H1 (cell line): ENCODE data around the gene JAKMIP1. TPM values are rescaled to one million over a fixed set of nuclear protein-coding genes. Genes with fewer than 3 reads are reported as not detected.

Experiments used
- CTCF ChIA-PET: fragments of 300-600 bp; sonication (Branson Sonifier 250); formaldehyde crosslinking; loops from one replicate; lab custom pipeline; 2021; ENCODE audit not compliant: partially characterized antibody; lab: Charles Lee
- POLR2A ChIA-PET: fragments of 300-600 bp; sonication (Branson Sonifier 250); formaldehyde crosslinking; loops from one replicate; lab custom pipeline; 2021; ENCODE audit warnings: inconsistent platforms; ENCODE audit not compliant: partially characterized antibody; lab: Charles Lee
- DNase-seq, 2 experiments: peaks; one replicate each; pipeline versions ENCODE4 v3.0.0 to v3.0.0-alpha.2; 2010 to 2022; ENCODE audit warnings: low spot score in 2 of 2, low read depth in 1 of 2, mixed read lengths in 1 of 2
- FAIRE-seq: peaks from 2 replicates; lab custom pipeline; 2011; peaks lifted over from hg19 to GRCh38; lab: Jason Lieb, UNC
- H2AFZ ChIP-seq: 2 replicates; pipeline ENCODE4 v1.8.1; 2012; ENCODE audit warnings: low read length, inconsistent platforms
- H2AK5ac ChIP-seq: 2 replicates; pipeline ENCODE4 v1.6.1; 2013; ENCODE audit warnings: low read depth, low read length
- H2BK120ac ChIP-seq: replicated peaks from 2 replicates; pipeline ENCODE3; 2013; ENCODE audit warnings: low read depth, low read length, inconsistent platforms
- H2BK12ac ChIP-seq: 2 replicates; pipeline ENCODE4 v1.6.1; 2013; ENCODE audit warnings: low read depth, low read length
- H2BK15ac ChIP-seq: 2 replicates; pipeline ENCODE4 v1.6.1; 2013; ENCODE audit warnings: low read length
- H2BK20ac ChIP-seq: 2 replicates; pipeline ENCODE4 v1.6.1; 2013; ENCODE audit warnings: low read length
- H2BK5ac ChIP-seq: 2 replicates; pipeline ENCODE4 v1.6.1; 2013; ENCODE audit warnings: low read depth, low read length
- H3K14ac ChIP-seq: 2 replicates; pipeline ENCODE4 v1.6.1; 2013; ENCODE audit warnings: inconsistent platforms; ENCODE audit not compliant: insufficient read length
- H3K18ac ChIP-seq: 2 replicates; pipeline ENCODE4 v1.6.1; 2013; ENCODE audit warnings: low read length; ENCODE audit errors: extremely low read depth
- H3K23ac ChIP-seq: 2 replicates; pipeline ENCODE4 v1.6.1; 2013; ENCODE audit warnings: inconsistent platforms; ENCODE audit not compliant: insufficient read length
- H3K23me2 ChIP-seq: 2 replicates; pipeline ENCODE4 v1.6.1; 2013; ENCODE audit warnings: low read depth, low read length
- H3K27ac ChIP-seq: 2 replicates; pipeline ENCODE4 v1.6.1; 2011; ENCODE audit warnings: low read depth, low read length, inconsistent platforms
- H3K27me3 ChIP-seq, 4 experiments: replicated peaks in 1 of 4; 1 replicate in 1 of 4; 2 replicates in 3 of 4; pipeline versions ENCODE4 v1.6.1 to v1.8.1; 2011 to 2013; ENCODE audit warnings: low read length in 3 of 4, mild to moderate bottlenecking in 3 of 4, inconsistent platforms in 2 of 4, mixed read lengths in 2 of 4, moderate library complexity in 1 of 4; ENCODE audit not compliant: control insufficient read depth in 3 of 4, insufficient read depth in 3 of 4; ENCODE audit errors: extremely low read depth in 1 of 4
- H3K36me3 ChIP-seq, 4 experiments: 2 replicates each; pipeline versions ENCODE4 v1.6.1 to v1.8.1; 2011 to 2013; ENCODE audit warnings: mild to moderate bottlenecking in 4 of 4, low read length in 3 of 4, moderate library complexity in 2 of 4, control low read depth in 1 of 4, inconsistent platforms in 1 of 4; ENCODE audit not compliant: insufficient read depth in 4 of 4, control insufficient read depth in 2 of 4
- H3K4ac ChIP-seq: replicated peaks from 2 replicates; pipeline ENCODE3; 2013; ENCODE audit warnings: low read length, low read depth, mixed read lengths, inconsistent platforms; ENCODE audit not compliant: insufficient read length
- H3K4me1 ChIP-seq, 4 experiments: replicated peaks in 1 of 4; 1 replicate in 1 of 4; 2 replicates in 3 of 4; pipeline versions ENCODE4 v1.6.1 to v1.8.1; 2011 to 2013; ENCODE audit warnings: low read length in 3 of 4, inconsistent platforms in 2 of 4, mixed read lengths in 1 of 4; ENCODE audit not compliant: insufficient read depth in 4 of 4, control insufficient read depth in 3 of 4
- H3K4me2 ChIP-seq, 2 experiments: 2 replicates each; pipeline versions ENCODE4 v1.6.1 to v1.8.1; 2011 to 2013; ENCODE audit warnings: low read depth in 2 of 2, low read length in 2 of 2, control low read depth in 1 of 2, inconsistent platforms in 1 of 2, mild to moderate bottlenecking in 1 of 2; ENCODE audit not compliant: insufficient read depth in 1 of 2
- H3K4me3 ChIP-seq, 4 experiments: fragments of 200-600, 300-600 bp in 1 of 4; sonication (generic), shearing (Covaris generic), sonication (Bioruptor Twin) in 1 of 4; 2 replicates each; pipeline versions ENCODE4 v1.5.1 to v1.8.1; 2011 to 2016; ENCODE audit warnings: low read length in 4 of 4, low read depth in 3 of 4, control low read depth in 2 of 4, inconsistent platforms in 2 of 4, mild to moderate bottlenecking in 2 of 4, mixed read lengths in 1 of 4, moderate library complexity in 1 of 4; ENCODE audit not compliant: insufficient read depth in 2 of 4; ENCODE audit errors: extremely low read depth in 1 of 4
- H3K56ac ChIP-seq: replicated peaks from 2 replicates; pipeline ENCODE3; 2013; ENCODE audit warnings: low read depth, mild to moderate bottlenecking, mixed read lengths, low read length, inconsistent platforms; ENCODE audit not compliant: insufficient read length
- H3K79me1 ChIP-seq: 2 replicates; pipeline ENCODE4 v1.6.1; 2013; ENCODE audit warnings: low read depth, low read length, control low read depth
- H3K79me2 ChIP-seq, 2 experiments: 2 replicates each; pipeline versions ENCODE4 v1.6.1 to v1.8.1; 2012 to 2013; ENCODE audit warnings: low read length in 2 of 2, mild to moderate bottlenecking in 2 of 2, inconsistent platforms in 1 of 2; ENCODE audit not compliant: insufficient read depth in 2 of 2, control insufficient read depth in 1 of 2
- H3K9ac ChIP-seq, 4 experiments: replicated peaks in 1 of 4; 1 replicate in 1 of 4; 2 replicates in 3 of 4; pipeline versions ENCODE4 v1.6.1 to v1.8.1; 2011 to 2013; ENCODE audit warnings: low read depth in 3 of 4, low read length in 3 of 4, control low read depth in 2 of 4, mild to moderate bottlenecking in 2 of 4, moderate library complexity in 2 of 4, inconsistent platforms in 1 of 4; ENCODE audit errors: extremely low read depth in 1 of 4
- H3K9me3 ChIP-seq, 2 experiments: 2 replicates each; pipeline versions ENCODE4 v1.6.1 to v1.8.1; 2012 to 2013; ENCODE audit warnings: mild to moderate bottlenecking in 2 of 2, moderate library complexity in 2 of 2, control low read depth in 1 of 2, inconsistent platforms in 1 of 2, low read depth in 1 of 2, low read length in 1 of 2, mixed read lengths in 1 of 2; ENCODE audit not compliant: insufficient read depth in 2 of 2
- H4K20me1 ChIP-seq, 2 experiments: replicated peaks in 1 of 2; 2 replicates each; pipeline versions ENCODE3 to v1.8.1; 2011 to 2013; ENCODE audit warnings: inconsistent platforms in 2 of 2, low read length in 2 of 2, mild to moderate bottlenecking in 1 of 2; ENCODE audit not compliant: insufficient read depth in 2 of 2, control insufficient read depth in 1 of 2
- H4K5ac ChIP-seq: 2 replicates; pipeline ENCODE4 v1.6.1; 2013; ENCODE audit warnings: low read length, low read depth, mixed read lengths, inconsistent platforms; ENCODE audit not compliant: insufficient read length
- H4K8ac ChIP-seq: 2 replicates; pipeline ENCODE4 v1.8.0; 2013; ENCODE audit warnings: mild to moderate bottlenecking, moderate library complexity, low read length, inconsistent platforms; ENCODE audit not compliant: insufficient read depth; ENCODE audit errors: extremely low read depth
- H4K91ac ChIP-seq: replicated peaks from 2 replicates; pipeline ENCODE3; 2013; ENCODE audit warnings: low read length, mixed read lengths, inconsistent platforms; ENCODE audit not compliant: insufficient read length
- BACH1 ChIP-seq: IDR thresholded peaks from 2 replicates; pipeline ENCODE4 v1.6.1; 2012; ENCODE audit warnings: low read length, improper control_type of control experiment
- CHD2 ChIP-seq: IDR thresholded peaks from 2 replicates; pipeline ENCODE4 v1.6.1; 2012; ENCODE audit warnings: low read length, improper control_type of control experiment
- GABPA ChIP-seq: IDR thresholded peaks from 2 replicates; pipeline ENCODE4 v1.6.1; 2011; ENCODE audit warnings: mild to moderate bottlenecking, low read length, moderate library complexity, borderline replicate concordance; ENCODE audit not compliant: insufficient read depth
- HDAC6 ChIP-seq: IDR thresholded peaks from one replicate; pipeline ENCODE4 v1.7.1; 2012; ENCODE audit warnings: low read depth, mild to moderate bottlenecking, inconsistent platforms, low read length, moderate library complexity
- NANOG ChIP-seq: IDR thresholded peaks from 2 replicates; pipeline ENCODE4 v1.6.1; 2011; ENCODE audit warnings: low read length, low read depth, mild to moderate bottlenecking, inconsistent platforms; ENCODE audit not compliant: insufficient read depth, poor library complexity, severe bottlenecking
- POU5F1 ChIP-seq: IDR thresholded peaks from 2 replicates; pipeline ENCODE4 v1.6.1; 2011; ENCODE audit warnings: low read depth, mild to moderate bottlenecking, low read length, moderate library complexity
- RAD21 ChIP-seq, 2 experiments: IDR thresholded peaks in 1 of 2; conservative IDR thresholded peaks in 1 of 2; 2 replicates each; pipeline ENCODE4 v1.6.1; 2011; ENCODE audit warnings: low read depth in 2 of 2, low read length in 2 of 2, improper control_type of control experiment in 1 of 2, inconsistent platforms in 1 of 2, mild to moderate bottlenecking in 1 of 2, moderate library complexity in 1 of 2
- RBBP5 ChIP-seq: IDR thresholded peaks from 2 replicates; pipeline ENCODE4 v1.7.1; 2012; ENCODE audit warnings: low read depth, mild to moderate bottlenecking, inconsistent platforms, low read length, moderate library complexity, borderline replicate concordance
- RNF2 ChIP-seq: fragments of 200-900, 300-1000 bp; sonication (generic); IDR thresholded peaks from 2 replicates; pipeline ENCODE4 v1.7.1; 2016; ENCODE audit warnings: borderline replicate concordance, low read depth, mild to moderate bottlenecking, antibody characterized with exemption, low read length; ENCODE audit not compliant: poor library complexity, severe bottlenecking; ENCODE audit errors: missing control alignments
- SAP30 ChIP-seq: fragments of 300-600 bp; sonication (generic); IDR thresholded peaks from 2 replicates; pipeline ENCODE4 v1.7.1; 2012; ENCODE audit warnings: low read length, moderate library complexity, mild to moderate bottlenecking, inconsistent platforms; ENCODE audit not compliant: insufficient read depth, insufficient replicate concordance
- SRF ChIP-seq: IDR thresholded peaks from 2 replicates; pipeline ENCODE4 v1.6.1; 2011; ENCODE audit warnings: mild to moderate bottlenecking, low read depth, low read length, moderate library complexity
- ZNF274 ChIP-seq: IDR thresholded peaks from 2 replicates; pipeline ENCODE4 v1.7.0; 2012; ENCODE audit warnings: low read length, borderline replicate concordance; ENCODE audit errors: extremely low read depth
- WGBS, 2 experiments: shearing (Covaris generic) in 1 of 2; methylation state at CpG; one replicate each; pipeline versions ENCODE4 v1.1.6 to v1.1.7; 2013 to 2015; ENCODE audit warnings: low lambda C conversion rate in 2 of 2, mixed read lengths in 2 of 2, inconsistent platforms in 1 of 2, low coverage in 1 of 2, missing lambda C conversion rate in 1 of 2; ENCODE audit not compliant: insufficient replicate concordance in 2 of 2, insufficient coverage in 1 of 2, insufficient read length in 1 of 2; ENCODE audit errors: extremely low coverage in 1 of 2, missing lambda C conversion rate in 1 of 2; 5-methylcytosine and 5-hydroxymethylcytosine counted together
- polyA plus RNA-seq, 7 experiments: library from polyadenylated mRNA; depleted of rRNA in 3 of 7; stranded (reverse) in 5 of 7; unstranded in 2 of 7; fragments of >200 nt in 5 of 7; fragments of 200-250 nt in 2 of 7; gene quantifications; 1 replicate in 5 of 7; 2 replicates in 1 of 7; 4 replicates in 1 of 7; pipeline versions ENCODE4 v1.2.1 to v1.2.3, GENCODE V29; 2011 to 2013; ENCODE audit warnings: missing spikeins in 2 of 7, mixed read lengths in 2 of 7
- total RNA-seq: library from RNA; stranded (reverse); fragmentation: NEBNext Ultra II Directional; extraction: Animal tissue kit (Norgen Biotek cat#: 25700); gene quantifications from 2 replicates; pipeline ENCODE4 v1.2.1, GENCODE V29; 2021

The JAKMIP1 gene
- total and polyA plus RNA-seq, 2 of the 8 experiments (the other 6 are each of a cell fraction or from before 2014, with no cell fraction given) = 2.5 to 4.4 TPM

- Histone ChIP-seq H3K4ac (no peak overlapping the region), H4K5ac (no peak overlapping the region), H3K4me3 (peak overlapping the region; percentile 49 to 80 (median 54)), H3K14ac (no peak overlapping the region), H3K79me1 (no peaks in the 10 kb centered on the region), H2BK20ac (no peak overlapping the region), H2AFZ (peak overlapping the region; percentile 19; the same call in 1 of the 2 replicates), H3K56ac (no peak overlapping the region), H3K18ac (peak overlapping the region; percentile 81), H3K9me3 (no peaks in the 10 kb centered on the region), H2BK12ac (peak overlapping the region; percentile 68; the same call in 1 of the 2 replicates), H3K4me1 (peaks cover 8 to 31% (median 18%) of the 10 kb centered on the region in 4 experiments), H4K91ac (no peak overlapping the region), H3K27me3 (peaks cover 0 to 14% (median 9%) of the 10 kb centered on the region in 4 experiments; a peak in 5 of 7 replicates), H4K20me1 (peaks cover 0 to 3% of the 10 kb centered on the region in 2 experiments), H2BK120ac (no peak overlapping the region), H2BK15ac (peak overlapping the region; percentile 72; the same call in 1 of the 2 replicates), H3K23me2 (peaks cover 18% of the 10 kb centered on the region; the same call in 1 of the 2 replicates), H2BK5ac (no peak overlapping the region; the same call in 1 of the 2 replicates), H3K23ac (no peak overlapping the region), H3K79me2 (no peaks in the 10 kb centered on the region), H3K9ac (no peak overlapping the region), H4K8ac (peak overlapping the region; percentile 53; the same call in 1 of the 2 replicates), H2AK5ac (no peak overlapping the region), H3K27ac (no peak overlapping the region), H3K4me2 (peak overlapping the region; percentile 82 to 95), H3K36me3 (no peaks in the 10 kb centered on the region)
- ChIA-PET CTCF (interaction anchor here (1.1 to 1.6 kb wide), 6 partner anchors 10 to 211 kb away, joined by 3 to 6 read pairs (median 4); no protein-coding TSS in a partner anchor), POLR2A (interaction anchor here (0.6 to 1.3 kb wide), 3 partner anchors 17 to 32 kb away, joined by 3 to 4 read pairs (median 3); no protein-coding TSS in a partner anchor)
- WGBS, 2 experiments = 16% methylated on average over 14 of the region's 15 CpGs; no CpG with 5 or more reads in 1 of the 2 experiments
- no peak for DNase-seq
- no peak for FAIRE-seq
- TF ChIP-seq BACH1 = no peak
- no peak for TF ChIP-seq RNF2
- no peak for TF ChIP-seq HDAC6
- TF ChIP-seq ZNF274 = no peak
- no peak for TF ChIP-seq NANOG
- no peak for TF ChIP-seq SRF
- TF ChIP-seq GABPA = no peak
- TF ChIP-seq SAP30 = no peak
- TF ChIP-seq RAD21 (IDR thresholded peaks at IDR 0.05 in 1 of 2, conservative IDR thresholded peaks at IDR 0.05 in 1 of 2; ENCODE audit: low read depth in 2 of 2, low read length in 2 of 2) = no peak
- no peak for TF ChIP-seq RBBP5
- TF ChIP-seq CHD2 = no peak
- no peak for TF ChIP-seq POU5F1
These were observed 593 bp upstream of the JAKMIP1 start for GRCh38 chr4:6200922-6201362.
